Central memory CD4-positive, alpha-beta T cell (primary cell): ENCODE measurements around the gene POLDIP3.
A peak's percentile ranks its signal among the peaks of the same experiment; 100 is the strongest.

Source experiments
- DNase-seq: peaks from one replicate; pipeline ENCODE4 v3.0.0; 2022
- total RNA-seq, 3 experiments: gene quantifications; one replicate each; lab custom pipeline; 2026; lab: John Stamatoyannopoulos, UW

POLDIP3 gene
- 0.35 to 1.4 (median 0.60) reads per million in 3 experiments for total RNA-seq

GRCh38 chr22:42614312-42615091, at the start of gene POLDIP3:
Gene POLDIP3 (minus strand): TSS chr22:42614883. CDS start chr22:42614857, 26 bp downstream.
- peak; percentile 98 for DNase-seq

DNA sequence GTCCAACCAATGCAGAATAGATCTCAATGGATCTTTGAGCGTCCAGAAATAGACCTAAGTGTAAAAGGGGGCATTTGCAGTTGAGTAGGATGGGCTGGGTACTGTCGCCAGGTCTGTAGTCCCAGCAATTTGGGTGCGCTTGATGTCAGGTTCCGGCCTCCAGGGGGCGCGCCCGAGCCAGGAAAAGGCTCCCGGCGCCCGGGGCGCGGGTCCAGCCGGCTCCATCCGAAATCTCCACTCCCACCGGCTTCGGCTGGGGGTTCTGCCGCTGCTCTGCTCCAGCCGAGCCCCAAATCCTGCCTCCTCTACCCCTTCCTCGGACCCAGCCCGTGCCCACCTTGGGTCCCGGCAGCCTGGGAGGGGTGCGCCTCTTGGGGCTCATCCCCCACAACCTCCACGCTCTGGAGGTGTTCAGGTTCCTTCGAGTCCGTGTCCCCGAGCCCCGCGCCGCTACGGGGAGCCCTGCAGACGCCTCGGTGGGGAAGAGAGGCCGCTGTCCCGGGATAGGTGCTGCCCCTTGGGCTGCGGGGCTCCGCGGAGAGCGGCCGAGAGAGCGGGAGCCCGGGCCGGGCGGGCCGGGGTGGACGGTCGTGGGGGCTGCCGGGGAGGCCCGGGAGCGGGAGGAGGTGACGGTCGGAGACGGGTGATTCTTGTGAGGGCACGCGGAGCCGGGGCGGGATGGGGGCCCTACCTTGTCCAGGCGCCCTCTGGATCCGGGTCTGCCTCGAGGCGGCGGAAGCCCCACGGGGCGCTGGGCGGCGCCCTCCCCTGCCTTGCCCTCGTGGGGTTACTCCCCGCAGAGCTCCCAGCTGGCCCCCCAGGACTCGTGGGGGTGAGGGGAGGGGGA, 47.5 kb upstream of the POLDIP3 start:
- DNase-seq: peak; percentile 73

DNA sequence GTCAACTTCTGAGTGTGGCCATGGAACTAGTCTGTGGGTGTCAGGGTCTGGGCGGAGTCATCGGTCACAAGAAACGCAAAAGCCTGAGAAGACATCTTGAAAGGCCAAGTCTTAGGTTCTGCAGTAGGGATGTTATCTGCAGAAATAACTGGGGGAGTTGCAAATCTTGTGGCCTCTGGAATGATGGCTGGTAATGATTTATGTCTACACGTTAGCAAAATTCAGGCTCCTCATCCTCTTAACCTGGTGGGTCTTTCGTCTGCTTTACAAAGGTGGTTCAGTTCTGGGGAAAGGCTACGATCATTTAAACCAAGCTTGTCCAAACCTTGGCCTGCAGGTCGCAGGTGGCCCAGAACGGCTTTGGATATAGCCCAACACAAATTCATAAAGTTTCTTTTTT, 41.9 kb upstream of the POLDIP3 start:
- no peak for DNase-seq

DNA sequence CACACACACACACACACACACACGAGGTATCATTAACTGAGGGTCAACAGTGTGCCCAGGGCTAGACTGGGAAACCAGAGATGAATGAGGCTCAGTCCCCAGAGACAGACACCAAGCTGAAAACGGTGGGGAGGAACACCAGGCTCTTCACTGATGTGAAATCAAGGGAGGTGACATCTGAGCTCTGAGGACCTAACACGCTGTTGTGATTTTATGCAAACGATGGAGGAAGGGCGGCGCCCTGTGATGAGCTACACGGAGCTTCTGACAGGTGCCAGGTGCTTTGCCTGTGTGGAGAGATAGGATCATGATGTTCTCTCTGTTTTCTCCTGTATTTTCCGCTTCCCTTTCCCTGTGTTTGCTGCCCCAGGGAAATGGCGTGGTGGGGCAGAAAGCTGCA, 41.0 kb upstream of the POLDIP3 start:
- DNase-seq: no peak

GRCh38 chr22:42654436-42655073, 39.9 kb upstream of the POLDIP3 start:
- no peak for DNase-seq

DNA sequence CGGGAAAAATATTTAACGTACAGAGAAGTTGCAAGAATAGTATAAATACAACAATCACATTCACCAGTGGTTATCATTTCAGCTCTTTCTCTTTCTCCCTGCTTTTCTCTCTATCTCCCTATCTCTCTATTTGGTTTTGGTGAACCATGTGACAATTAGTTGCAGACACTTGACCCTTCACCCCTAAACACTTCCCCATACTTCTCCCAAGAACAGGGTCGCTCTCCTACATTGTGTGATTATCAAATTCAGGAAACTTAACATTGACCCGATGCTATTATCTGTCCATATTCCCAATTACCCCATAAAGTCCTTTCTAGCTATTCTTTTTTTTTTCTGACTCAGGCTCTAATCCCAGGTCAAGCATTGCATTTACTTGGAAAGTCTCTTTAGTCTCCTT, 39.3 kb upstream of the POLDIP3 start:
- no peak for DNase-seq

DNA sequence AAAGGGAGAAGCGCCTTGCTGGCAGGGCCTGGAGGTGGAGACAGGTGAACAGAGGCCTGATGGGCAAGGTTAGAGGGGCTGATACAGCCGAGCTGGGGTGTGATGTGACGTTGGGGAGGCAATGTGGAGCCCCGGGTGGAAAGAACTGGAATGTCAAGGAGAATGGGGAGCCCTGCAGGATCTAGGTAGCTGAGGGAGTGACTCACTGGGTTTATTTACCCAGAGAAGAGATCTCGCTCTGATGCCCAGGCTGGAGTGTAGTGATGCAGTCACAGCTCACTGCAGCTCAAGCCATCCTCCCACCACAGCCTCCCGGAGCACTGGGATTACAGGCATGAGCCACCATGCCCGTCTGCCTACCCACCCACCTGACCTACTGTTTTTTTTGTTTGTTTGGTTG, 36.5 kb upstream of the POLDIP3 start:
- no peak for DNase-seq

DNA sequence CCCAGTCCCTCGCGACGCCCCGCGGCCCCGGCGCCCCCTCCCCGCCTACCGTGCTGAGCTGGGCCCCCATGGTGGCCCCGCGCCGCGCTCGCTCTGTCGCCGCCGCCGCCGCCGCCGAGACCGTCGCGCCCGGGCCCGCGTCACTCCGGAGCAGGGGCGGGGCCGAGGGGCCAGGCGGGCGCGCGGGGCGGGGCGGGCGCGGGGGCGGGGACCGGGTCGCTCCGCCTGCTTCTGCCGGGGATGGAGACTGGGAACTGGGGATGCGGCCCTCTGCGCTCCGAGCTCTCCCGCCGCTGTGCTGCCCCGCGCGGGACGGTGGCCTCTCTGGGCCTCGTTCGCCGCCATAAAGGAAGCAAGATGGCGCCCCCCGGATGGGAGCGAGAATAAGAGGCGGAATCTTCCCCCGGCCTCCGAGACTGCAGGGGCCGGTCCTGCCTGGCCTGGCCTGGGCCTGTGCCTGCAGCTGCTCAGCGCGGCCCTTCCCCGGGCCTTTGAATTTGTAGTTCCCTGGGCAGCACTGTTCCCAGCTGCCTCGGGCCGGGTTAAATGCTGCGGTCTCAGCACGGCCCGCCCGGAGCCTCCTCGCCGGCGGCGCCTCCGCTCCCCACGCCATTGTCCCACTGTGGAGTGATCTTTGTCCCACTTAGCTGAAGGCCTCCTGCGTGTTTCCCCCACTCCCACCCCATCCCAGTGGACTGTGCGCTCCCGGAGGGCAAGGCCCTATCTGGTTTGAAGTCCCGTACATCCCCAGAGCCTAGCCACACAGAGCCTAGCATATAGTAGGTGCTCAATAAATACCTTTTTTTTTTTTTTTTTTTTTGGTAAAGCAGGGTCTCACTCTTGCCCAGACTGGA, 34.8 kb upstream of the POLDIP3 start, which contains the start of gene CYB5R3:
CYB5R3 (minus strand) TSS at position 147 of the 854 bp plus-strand sequence; CDS start at position 70, 77 bp downstream.
- peak; percentile 67 for DNase-seq

DNA sequence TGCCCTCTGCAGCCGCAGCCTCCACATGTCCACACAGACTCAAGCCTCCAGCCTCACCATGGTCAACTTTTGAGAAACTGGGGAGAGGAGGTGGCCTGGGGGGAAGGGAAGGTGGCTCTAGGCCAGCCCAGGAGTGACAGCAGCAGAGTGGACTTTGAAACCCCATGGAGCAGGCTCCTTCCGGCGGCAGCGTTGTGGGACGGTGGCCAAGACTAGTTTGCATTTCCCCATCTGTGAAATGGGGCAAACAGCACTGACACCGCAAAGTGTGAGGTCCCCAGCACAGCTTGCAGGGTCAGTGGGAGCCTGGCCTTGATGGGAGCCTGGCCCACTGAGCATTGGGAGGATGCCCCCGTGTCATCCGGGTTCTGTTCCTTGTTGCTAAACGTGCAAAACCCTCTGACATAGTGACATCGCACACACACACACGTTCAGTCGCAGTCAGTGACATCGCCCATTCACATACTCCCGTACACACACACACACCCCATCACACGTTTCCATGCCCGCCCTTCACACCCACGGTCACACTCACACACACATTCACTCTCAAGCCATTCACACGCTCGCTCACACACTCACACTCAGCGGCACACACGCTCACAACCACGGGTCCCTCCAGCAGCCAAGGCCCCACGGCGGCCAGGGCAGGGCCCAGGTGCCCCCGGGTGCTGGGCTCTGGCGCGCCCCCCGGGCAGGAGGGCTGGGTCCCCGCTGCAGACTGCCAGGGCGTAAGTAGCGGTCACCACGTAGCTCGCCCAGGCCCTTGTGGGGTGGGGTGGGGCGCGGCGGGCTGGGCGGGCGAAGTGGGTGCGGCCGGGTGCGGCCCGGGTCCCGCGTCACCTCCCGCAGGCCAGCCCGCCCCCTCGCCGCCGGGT, 33.9 kb upstream of the POLDIP3 start:
- DNase-seq: no peak

DNA sequence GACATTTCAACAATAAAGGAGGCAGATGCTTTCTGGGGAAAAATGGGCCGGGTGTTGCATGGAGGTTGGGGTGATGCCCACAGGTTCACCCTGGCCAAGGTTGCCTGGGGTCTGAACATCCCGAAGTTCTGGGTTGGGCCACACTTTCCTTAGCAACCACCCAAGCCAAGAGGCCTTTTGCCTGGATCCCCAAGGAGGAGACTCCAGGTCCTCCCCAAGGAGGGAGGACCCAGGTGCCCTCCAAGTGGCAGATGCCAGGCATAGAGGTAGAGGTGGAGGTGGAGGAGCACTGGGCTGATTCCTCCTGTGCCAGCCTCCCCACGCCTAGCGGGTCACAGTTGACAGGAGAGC, 33.3 kb upstream of the POLDIP3 start:
- DNase-seq: no peak

GRCh38 chr22:42646569-42647525, 32.2 kb upstream of the POLDIP3 start:
- DNase-seq: no peak

DNA sequence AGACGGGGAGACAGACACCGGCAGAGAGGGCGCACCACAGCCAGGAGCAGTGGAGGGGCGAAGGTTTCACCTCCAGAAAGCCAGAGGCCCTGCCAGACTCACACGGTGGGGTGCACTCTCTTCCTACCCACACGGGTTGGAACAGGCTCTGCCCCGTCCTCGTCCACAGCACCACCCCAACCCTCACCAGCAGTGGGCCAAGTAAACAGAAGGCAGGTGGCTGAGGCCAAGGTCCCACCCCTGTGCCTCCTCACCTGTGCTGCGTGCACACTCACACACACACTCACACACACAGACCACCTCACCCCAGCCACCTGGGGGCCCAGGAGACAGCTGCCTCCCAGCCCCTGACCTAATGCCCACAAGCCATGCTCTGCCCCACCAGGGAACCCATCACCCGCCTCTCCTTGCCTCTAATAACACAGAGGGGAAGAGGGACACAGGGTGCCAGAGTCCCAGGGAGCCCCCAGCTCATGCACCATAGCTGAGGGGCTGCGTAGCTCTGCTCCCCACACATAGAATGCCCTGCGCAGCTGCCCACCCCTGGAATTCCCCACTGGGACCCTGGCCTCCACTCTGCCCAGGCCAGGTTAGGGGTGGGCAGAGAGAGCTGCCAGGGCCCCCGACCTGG, 31.4 kb upstream of the POLDIP3 start:
- no peak for DNase-seq

- no peak for DNase-seq
Observed at GRCh38 chr22:42645341-42645937, 30.8 kb upstream of the POLDIP3 start.

- DNase-seq: no peak
Observed at GRCh38 chr22:42644422-42645340, 30.0 kb upstream of the POLDIP3 start.

DNA sequence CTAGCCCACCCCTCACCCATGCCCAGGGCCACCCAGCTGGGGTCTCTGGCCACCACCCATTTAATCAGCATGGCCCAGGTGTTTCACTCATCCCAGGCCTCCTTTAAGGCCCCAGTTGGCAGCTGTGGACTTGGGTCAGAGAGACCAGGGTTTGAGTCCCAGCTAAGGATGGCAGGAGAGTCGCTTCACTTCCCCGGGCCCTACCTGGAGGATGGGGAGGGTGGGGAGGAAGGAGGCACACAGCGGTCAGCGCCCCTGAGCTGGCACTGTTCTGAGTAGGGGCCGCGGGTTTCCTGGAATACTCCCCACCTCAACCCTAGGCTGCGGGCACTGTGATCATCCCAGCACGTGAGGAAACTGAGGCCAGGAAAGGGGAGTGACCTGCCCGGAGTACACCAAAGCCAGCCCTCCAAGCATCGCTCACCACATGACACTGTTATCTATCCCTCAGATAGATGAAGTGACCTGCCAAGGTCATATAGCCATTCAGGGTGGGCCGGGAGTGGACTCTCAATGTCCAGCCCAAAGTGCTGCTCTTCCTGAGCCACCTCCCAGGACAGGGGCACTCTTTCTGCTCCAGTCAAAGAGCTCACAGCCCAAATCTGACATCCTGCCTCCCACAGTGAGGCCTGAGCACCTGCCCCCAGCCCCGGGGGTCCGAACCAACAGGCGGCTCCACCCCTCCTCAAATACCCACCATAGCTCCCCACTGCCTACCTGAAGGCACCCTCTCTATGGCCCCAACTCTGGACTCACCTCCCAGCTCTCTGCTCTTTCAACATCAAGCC, 29.1 kb upstream of the POLDIP3 start:
- DNase-seq: no peak

DNA sequence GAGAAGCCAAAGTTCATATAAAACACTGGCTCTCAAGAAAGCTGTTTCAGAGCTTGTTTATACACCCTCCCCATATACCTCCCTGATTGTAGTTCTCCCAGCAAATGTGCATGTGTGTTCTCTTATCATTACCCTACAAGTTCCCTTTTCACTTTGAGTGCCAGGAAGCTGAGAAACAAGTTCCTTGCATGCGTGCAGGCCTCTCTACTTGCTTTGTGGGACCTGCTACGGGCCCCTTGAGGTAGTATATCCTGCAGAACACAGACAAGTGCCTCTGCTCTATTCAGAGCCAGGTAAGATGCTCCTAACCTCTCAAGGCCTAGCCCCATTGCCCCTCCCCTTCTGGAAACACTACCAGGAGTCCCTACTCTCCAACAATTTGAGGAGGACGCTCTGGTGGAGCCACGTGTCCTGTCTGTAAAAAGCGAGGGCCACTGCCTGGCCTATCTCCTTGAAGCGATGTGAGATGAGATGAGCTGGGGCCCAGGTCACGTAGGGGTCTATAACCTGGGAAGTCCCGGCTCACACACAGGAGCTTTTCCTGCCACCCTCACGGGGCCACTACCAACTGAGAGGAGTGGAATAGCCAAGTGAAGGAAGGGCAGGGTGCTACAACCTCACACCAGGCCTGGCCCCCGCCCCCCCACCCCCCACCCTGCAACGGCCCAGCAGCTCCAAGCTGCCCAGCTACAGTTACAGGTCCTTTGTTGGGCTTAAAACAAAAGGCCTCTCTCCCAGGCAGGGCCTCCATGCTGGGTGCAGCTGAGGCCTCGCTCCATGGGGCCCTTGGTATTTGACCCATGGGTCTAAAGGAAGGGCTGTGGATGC, 28.3 kb upstream of the POLDIP3 start:
- no peak for DNase-seq
